Measurements from ENCODE around the gene DNLZ.

DNLZ gene

GRCh38 chr9:136347472-136348256 lies 15.9 kb downstream of the DNLZ start:
- no peak for TF ChIP-seq CTCF (IDR thresholded peaks at IDR 0.05; ENCODE audit: control insufficient read depth, extremely low read depth, insufficient read depth)
- H3K4me3 ChIP-seq (ENCODE audit: low read depth, low read length) = no peak overlapping the region
- no peak for DNase-seq (ENCODE audit: low read depth)

DNA sequence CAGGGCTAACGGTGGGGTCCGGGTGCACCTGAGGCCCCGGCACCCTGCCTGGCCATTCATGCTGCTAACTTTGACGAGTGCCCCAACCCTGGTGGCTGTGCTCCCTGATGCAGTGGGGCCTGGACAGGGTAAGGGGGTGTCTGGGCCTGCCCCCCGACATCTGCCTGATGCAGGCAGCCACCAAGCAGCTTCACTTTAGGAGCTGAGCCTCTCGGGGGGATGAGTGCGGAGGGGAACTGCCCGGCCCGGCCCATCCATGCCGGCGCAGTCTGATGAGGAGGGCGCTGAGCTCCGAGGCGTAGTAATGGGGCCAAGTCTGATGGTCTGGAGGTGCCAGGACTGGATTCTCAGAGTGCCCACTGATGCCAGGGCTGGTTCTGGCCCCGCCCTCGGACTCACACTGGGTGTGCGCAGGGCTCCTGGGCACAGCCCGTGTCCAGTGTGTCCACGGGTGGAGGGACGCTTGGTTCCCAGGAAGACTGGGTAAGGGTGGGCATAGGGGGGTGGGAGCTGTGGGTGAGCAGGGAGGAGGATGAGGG lies 16.5 kb downstream of the DNLZ start:
- H3K4me3 ChIP-seq (ENCODE audit: low read depth, low read length) = no peak overlapping the region
- TF ChIP-seq CTCF (IDR thresholded peaks at IDR 0.05; ENCODE audit: control insufficient read depth, extremely low read depth, insufficient read depth) = no peak
- DNase-seq (ENCODE audit: low read depth) = no peak

DNA sequence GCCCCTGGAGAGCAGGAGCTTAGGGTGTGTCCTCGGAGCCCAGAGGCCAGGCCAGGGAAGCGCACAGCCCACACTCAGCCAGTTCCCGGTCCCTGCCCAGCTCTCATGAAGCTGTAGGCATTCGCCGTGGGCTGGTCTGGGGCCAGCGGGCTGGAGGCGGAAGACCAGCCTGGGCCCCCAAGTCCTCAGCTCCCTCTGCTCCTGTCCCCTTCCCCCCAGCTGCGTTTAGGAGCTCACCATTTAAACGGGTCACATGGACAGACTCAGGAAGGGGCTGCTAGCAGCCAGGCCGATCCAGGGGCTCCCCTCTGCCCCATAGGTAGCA lies 17.4 kb downstream of the DNLZ start:
- no peak overlapping the region for H3K4me3 ChIP-seq (ENCODE audit: low read depth, low read length)
- no peak for TF ChIP-seq CTCF (IDR thresholded peaks at IDR 0.05; ENCODE audit: control insufficient read depth, extremely low read depth, insufficient read depth)
- DNase-seq (ENCODE audit: low read depth) = no peak

GRCh38 chr9:136345281-136346156 lies 18.0 kb downstream of the DNLZ start:
- TF ChIP-seq CTCF (IDR thresholded peaks at IDR 0.05; ENCODE audit: control insufficient read depth, extremely low read depth, insufficient read depth) = peak; percentile 50
- H3K4me3 ChIP-seq (ENCODE audit: low read depth, low read length) = no peak overlapping the region
- no peak for DNase-seq (ENCODE audit: low read depth)

DNA sequence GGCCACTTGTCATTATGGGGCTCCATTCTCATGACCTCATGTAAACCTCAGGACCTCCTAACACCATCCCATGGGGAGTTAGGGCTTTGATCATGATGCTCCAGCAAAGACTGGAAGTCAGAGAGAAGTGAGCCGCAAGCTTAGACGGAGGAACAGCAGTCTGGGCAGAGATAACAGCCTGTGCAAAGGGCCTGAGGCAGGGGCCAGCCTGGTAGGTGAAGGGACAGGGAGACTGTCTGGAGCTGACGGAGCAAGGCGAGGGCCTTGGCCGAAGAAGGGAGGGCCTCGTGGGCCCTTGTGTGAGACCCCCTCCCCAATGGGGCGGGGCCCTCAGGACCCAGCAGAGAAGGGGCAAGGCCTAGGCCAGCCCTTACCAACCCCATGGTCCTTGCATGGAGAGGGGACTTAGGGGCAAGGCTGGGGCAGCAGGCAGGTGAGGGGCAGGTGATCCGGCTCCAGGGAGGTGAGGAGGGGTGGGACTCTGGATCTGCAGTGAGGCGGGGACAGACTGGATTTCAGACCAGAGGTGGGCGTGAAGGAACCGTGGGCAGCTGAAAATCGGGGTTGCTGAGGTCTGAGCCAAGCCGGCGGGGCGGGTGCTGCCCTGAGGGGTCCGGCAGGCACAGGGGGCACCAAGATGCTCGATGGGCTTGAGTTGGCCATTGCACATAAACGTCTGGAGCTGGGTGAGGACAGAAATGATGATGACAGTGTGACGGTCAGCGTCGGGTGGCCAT lies 18.8 kb downstream of the DNLZ start:
- no peak for TF ChIP-seq CTCF (IDR thresholded peaks at IDR 0.05; ENCODE audit: control insufficient read depth, extremely low read depth, insufficient read depth)
- no peak overlapping the region for H3K4me3 ChIP-seq (ENCODE audit: low read depth, low read length)
- no peak for DNase-seq (ENCODE audit: low read depth)

DNA sequence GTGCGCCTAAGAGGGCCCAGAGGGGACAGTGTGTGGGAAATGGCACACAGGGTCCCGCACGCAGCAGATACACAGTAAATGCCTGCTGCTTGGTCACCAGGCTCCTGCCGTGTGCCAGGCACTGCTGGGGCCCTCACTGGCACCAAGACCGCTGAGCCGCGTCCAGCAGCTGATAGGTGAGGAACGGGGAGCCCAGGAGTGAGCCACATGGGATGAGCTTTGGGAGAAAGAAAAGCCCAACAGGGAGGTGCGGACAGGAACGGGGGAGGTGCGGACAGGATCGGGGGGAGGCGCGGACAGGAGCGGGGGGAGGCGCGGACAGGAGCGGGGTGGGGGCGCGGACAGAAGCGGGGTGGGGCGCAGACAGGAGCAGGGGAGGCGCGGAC lies 19.7 kb downstream of the DNLZ start:
- no peak for TF ChIP-seq CTCF (IDR thresholded peaks at IDR 0.05; ENCODE audit: control insufficient read depth, extremely low read depth, insufficient read depth)
- no peak overlapping the region for H3K4me3 ChIP-seq (ENCODE audit: low read depth, low read length)
- DNase-seq (ENCODE audit: low read depth) = no peak
